ENCODE data around the gene RAB44. TPM values are rescaled to one million over a fixed set of nuclear protein-coding genes. Genes with fewer than 3 reads are reported as not detected.
"Not testable (repeated sequence)": the region's sequence is repeated elsewhere in the genome, so short reads cannot be mapped to it uniquely, and the experiment has no call there.

RAB44 gene
- total and polyA plus RNA-seq, 8 donors, result 0.06 to 0.37 (median 0.15) TPM

GRCh38 chr6:36651659-36652379 lies 45.8 kb upstream of the RAB44 start:
- Histone ChIP-seq H3K4me3 (no peak overlapping the region), H3K36me3 (no peaks in the 10 kb centered on the region)
- no peak for ATAC-seq

DNA sequence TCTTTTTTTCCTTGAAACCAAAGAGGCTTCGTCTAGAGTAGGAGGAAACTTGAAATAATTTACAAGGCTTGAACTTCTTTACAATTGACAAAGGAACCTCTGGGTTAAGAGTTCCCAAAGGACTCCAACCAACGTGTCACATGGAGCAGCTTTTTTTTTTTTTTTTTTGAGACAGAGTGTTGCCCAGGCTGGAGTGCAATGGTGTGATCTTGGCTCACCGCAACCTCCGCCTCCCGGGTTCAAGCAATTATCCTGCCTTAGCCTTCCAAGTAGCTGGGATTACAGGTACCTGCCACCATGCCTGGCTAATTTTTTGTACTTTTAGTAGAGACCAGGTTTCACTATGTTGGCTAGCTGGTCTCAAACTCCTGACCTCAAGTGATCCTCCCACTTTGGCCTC lies 43.2 kb upstream of the RAB44 start:
- intact Hi-C loops (cut with DNase I); H3K9me3 ChIP-seq; H3K27me3 ChIP-seq; DNase-seq; ATAC-seq; H3K27ac ChIP-seq; H3K36me3 ChIP-seq; H3K4me3 ChIP-seq: not testable (repeated sequence)
- peaks cover 0 to 24% of the 10 kb centered on the region in 2 donors for H3K4me1 ChIP-seq

More at GRCh38 chr6:36651659-36652379, 45.8 kb upstream of the RAB44 start:
- TF ChIP-seq CTCF (IDR thresholded peaks at IDR 0.05), result no peak
- H3K27me3 ChIP-seq, result no peaks in the 10 kb centered on the region
- no peak for DNase-seq
- H3K27ac ChIP-seq, result no peak overlapping the region
- H3K4me1 ChIP-seq, result peaks cover 0 to 27% of the 10 kb centered on the region in 2 donors
- no peaks in the 10 kb centered on the region for H3K9me3 ChIP-seq
- intact Hi-C loops (cut with DNase I), result no loop called here

DNA sequence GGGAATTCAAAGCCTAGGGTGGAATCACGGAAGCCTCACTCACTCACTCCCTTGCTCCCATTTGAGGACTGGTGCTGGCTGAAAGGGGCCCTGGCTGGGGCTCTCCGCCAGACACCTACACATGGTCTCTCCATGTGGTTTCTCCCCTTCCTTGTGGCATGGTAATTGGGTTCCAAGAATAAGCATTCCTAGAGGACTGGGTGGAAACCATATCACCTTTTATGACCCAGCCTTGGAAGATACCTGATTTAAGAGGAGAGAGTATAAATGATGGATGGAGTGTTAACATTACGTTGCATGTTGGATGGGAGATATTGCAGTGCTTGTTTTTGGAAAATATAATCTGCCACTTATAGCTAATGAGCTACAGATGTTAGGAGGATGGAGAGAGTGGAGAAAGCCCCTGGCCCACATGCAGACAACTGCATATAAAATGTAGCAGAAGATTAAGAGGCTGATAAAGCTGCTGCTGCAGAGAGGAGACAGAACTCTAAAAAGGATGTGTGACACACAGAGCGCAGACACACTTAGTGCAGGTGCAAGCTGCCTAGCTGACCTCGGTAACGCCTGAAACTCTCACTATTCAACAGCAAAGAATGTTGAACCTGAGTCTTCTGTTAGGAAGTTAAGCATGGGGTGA lies 42.4 kb upstream of the RAB44 start:
- ATAC-seq, result no peak
- Histone ChIP-seq H3K4me1 (peaks cover 0 to 17% of the 10 kb centered on the region in 2 donors), H3K36me3 (no peaks in the 10 kb centered on the region), H3K27ac (no peak overlapping the region), H3K9me3 (no peaks in the 10 kb centered on the region), H3K4me3 (no peak overlapping the region), H3K27me3 (peaks cover 0 to 14% of the 10 kb centered on the region in 2 donors)
- DNase-seq, result no peak
- TF ChIP-seq CTCF (IDR thresholded peaks at IDR 0.05), result no peak
- intact Hi-C loops (cut with DNase I), result no loop called here

GRCh38 chr6:36656441-36656840 lies 41.2 kb upstream of the RAB44 start:
- no peak overlapping the region for H3K27ac ChIP-seq
- peaks cover 0 to 26% of the 10 kb centered on the region in 2 donors for H3K27me3 ChIP-seq
- H3K4me1 ChIP-seq, result peaks cover 0 to 4% of the 10 kb centered on the region in 2 donors
- no peak overlapping the region for H3K4me3 ChIP-seq
- no peak for ATAC-seq
- H3K9me3 ChIP-seq, result no peaks in the 10 kb centered on the region
- DNase-seq, result no peak
- no peak for TF ChIP-seq CTCF (IDR thresholded peaks at IDR 0.05)
- H3K36me3 ChIP-seq, result no peaks in the 10 kb centered on the region
- intact Hi-C loops (cut with DNase I), result no loop called here

GRCh38 chr6:36657271-36657670 lies 40.4 kb upstream of the RAB44 start:
- H3K9me3 ChIP-seq, result no peaks in the 10 kb centered on the region
- H3K4me3 ChIP-seq, result no peak overlapping the region
- H3K36me3 ChIP-seq, result no peaks in the 10 kb centered on the region
- no peak for TF ChIP-seq CTCF (IDR thresholded peaks at IDR 0.05)
- ATAC-seq (no peak), DNase-seq (no peak)
- no peaks in the 10 kb centered on the region for H3K4me1 ChIP-seq
- peaks cover 0 to 27% of the 10 kb centered on the region in 2 donors for H3K27me3 ChIP-seq
- no peak overlapping the region for H3K27ac ChIP-seq
- intact Hi-C loops (cut with DNase I), result no loop called here

Data from left lung (tissue), 10 donors.